NCI-H345 treated with DMSO at 0.1 percent for 48 hours (cell line): ENCODE measurements around the gene KCTD7.
A peak's percentile ranks its signal among the peaks of the same experiment; 100 is the strongest.
"Not testable (repeated sequence)": the region's sequence is repeated elsewhere in the genome, so short reads cannot be mapped to it uniquely, and the experiment has no call there.

ENCODE experiments used
- DNase-seq: peaks from one replicate; lab custom pipeline; 2025; ENCODE audit not compliant: unreplicated experiment; lab: John Stamatoyannopoulos, UW

Gene KCTD7

DNA sequence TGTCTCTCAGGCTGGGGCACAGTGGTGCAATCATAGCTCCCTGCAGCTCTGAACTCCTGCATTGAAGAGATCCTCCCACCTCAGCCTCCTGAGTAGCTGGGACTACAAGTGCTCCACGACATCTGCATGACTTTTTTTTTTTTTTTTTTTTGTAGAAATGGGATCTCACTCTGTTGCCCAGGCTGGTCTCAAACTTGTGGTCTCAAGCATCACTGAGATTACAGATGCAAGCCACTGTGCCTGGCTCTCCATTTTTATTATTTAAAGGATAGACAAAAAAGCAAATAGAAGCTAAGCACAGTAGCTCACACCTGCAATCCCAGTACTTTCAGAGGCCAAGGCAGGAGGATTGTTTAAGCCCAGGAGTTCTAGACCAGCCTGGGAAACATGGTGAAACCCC lies 13.0 kb upstream of the KCTD7 start:
- no peak for DNase-seq

GRCh38 chr7:66617295-66617694 lies 11.4 kb upstream of the KCTD7 start:
- no peak for DNase-seq

DNA sequence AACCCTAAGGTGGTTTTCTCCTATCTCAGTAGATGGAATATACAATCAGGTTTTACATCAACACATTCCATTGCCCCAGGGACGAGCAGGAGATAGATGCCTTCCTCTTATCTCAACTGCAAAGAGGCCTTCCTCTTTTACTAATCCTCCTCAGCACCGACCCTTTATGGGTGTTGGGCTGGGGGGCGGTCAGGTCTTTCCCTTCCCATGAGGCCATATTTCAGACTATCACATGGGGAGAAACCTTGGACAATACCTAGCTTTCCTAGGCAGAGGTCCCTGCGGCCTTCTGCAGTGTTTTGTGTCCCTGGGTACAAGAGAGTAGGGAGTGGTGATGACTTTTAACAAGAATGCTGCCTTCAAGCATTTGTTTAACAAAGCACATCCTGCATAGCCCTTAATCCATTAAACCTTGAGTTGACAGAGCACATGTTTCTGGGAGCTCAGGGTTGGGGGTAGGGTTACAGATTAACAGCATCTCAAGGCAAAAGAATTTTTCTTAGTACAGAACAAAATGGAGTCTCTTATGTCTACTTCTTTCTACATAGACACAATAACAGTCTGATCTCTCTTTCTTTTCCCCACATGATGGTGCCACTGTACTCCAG lies 9.2 kb upstream of the KCTD7 start:
- not testable (repeated sequence) for DNase-seq

DNA sequence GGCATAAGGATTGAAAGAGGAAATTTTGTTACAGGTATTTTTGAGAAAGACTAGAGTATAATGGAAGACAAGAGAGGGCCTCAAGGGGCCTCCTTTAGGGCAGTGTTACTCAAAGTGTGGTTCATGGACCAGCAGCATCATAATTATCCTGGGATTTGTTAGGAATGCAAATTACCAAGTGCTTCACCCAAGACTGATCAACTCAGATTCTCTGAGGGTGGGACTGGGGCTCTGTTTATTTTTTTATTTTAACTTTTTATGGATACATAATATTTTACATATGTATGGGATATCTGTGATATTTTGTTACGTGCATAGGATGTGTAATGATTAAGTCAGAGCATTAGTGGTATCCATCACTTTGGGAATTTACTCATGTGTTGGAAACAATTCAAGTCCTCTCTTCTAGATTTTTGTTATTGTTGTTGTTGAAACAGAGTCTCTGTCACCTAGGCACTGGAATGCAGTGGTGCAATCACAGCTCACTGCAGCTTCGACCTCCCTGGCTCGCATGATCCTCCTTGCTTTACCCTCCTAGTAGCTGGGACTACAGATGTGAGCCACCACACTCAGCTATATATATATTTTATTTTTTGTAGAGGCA lies 2.2 kb upstream of the KCTD7 start:
- DNase-seq, result no peak

- no peak for DNase-seq
Measured at GRCh38 chr7:66627151-66627681, 1.5 kb upstream of the KCTD7 start.

- DNase-seq, result peak; percentile 25
Measured at GRCh38 chr7:66627881-66628360, 760 bp upstream of the KCTD7 start.

- DNase-seq, result no peak
Measured at GRCh38 chr7:66629222-66630062, 761 bp downstream of the KCTD7 start.

DNA sequence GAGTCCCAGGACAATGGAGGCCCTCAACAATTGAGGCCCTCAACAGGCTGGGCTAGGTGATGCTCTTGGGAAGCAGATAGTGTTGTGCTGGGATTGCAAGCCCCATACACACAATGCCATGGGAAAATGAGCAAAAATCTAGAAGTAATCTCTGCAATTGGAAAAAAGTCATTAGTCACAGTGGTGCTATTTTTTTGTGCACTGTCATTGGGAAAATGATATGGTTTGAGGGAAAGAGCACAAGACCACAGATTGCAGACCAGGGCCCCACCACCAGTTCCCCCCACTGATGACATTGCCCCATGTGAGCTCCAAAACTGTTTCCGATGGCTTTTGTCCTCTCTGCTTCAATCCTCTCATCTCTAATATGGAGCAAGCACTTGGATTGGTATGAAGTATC lies 1.9 kb downstream of the KCTD7 start:
- no peak for DNase-seq

DNA sequence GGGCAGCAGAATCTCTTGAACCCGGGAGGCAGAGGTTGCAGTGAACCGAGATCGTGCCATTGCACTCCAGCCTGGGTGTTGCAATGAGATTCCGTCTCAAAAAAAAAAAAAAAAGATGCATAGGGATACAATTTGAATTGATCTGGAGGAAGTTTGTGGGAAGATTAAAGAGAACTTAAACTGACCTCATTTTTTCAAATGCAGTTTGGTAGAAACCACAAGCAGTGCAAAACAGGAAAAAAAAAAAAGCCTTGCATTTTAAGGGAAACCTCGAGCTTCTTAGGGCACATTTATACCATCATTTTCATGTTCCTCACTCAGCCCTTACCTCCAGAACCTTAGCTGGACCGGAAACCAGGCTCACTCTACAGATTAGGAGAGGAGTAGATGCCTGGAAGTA lies 2.8 kb downstream of the KCTD7 start:
- no peak for DNase-seq

GRCh38 chr7:66634816-66635215 lies 6.1 kb downstream of the KCTD7 start:
- no peak for DNase-seq

- DNase-seq, result not testable (repeated sequence)
Measured at GRCh38 chr7:66635322-66635981, 6.8 kb downstream of the KCTD7 start.

GRCh38 chr7:66635982-66636546 lies 7.4 kb downstream of the KCTD7 start:
- DNase-seq, result not testable (repeated sequence)

DNA sequence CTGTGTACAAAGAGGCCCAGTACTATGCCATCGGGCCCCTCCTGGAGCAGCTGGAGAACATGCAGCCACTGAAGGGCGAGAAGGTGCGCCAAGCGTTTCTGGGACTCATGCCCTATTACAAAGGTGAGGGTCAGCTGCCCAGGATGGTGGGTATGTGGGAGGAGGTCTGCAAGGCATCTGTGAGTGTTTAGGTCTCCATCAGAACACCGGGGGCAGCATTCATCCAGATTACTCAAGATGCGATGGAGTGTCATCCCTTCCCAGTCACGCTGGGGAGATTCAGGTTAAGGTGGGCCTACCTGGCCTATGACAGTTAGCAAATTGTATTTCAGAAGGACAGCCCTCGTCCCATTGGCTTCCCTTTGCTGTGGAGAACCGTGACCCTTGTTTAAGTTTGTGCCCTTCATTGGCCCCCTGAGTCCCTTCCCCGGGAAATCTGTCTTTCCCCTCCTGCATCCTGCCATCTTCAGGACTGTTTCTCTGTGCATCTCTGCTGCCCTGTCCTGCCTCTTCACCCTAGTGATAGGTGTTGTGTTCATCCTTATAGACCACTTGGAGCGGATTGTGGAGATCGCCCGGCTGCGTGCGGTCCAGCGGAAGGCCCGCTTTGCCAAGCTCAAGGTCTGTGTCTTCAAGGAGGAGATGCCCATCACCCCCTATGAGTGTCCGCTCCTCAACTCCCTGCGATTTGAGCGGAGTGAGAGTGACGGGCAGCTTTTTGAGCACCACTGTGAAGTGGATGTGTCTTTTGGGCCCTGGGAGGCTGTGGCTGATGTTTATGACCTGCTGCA lies 9.8 kb downstream of the KCTD7 start:
- DNase-seq, result no peak

DNA sequence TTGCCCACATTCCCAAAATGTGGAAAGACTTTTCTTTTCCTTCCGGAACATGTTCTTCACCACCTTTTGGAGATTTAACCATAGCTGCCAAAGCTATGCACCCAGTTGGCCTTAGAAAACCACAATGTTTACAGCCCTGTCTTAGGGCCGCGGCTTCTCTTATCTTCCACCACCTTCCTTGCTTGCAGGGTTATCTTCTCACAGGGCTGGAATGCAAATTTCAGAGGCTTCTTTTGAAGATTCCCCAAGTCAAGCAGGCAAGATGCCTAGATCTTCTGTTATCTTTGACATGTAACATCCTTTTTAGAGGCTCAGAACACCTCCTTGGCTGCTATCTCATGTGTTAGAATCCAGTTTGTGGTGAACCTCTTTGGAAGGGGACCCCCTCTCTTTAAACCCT lies 11.1 kb downstream of the KCTD7 start:
- DNase-seq, result no peak

GRCh38 chr7:66640802-66641525 lies 12.3 kb downstream of the KCTD7 start:
- DNase-seq, result no peak

DNA sequence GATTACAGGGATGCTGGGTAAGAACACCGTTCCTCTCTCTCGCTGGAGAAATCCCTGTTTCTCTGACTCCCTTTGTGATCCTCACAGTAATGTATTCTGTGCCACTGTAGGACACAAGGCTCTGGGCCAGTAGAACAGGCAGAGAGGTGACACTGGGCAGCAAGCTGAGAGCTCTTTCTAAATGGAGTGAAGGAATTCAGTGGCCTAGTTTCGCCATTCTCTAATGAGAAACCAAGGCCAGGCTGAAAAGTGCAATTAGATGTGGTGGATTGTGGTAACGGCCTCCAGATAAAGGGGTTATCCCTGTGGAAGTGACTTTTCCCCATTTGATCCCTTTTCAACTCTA lies 12.8 kb downstream of the KCTD7 start:
- no peak for DNase-seq

- no peak for DNase-seq
Measured at GRCh38 chr7:66642186-66642585, 13.5 kb downstream of the KCTD7 start.

DNA sequence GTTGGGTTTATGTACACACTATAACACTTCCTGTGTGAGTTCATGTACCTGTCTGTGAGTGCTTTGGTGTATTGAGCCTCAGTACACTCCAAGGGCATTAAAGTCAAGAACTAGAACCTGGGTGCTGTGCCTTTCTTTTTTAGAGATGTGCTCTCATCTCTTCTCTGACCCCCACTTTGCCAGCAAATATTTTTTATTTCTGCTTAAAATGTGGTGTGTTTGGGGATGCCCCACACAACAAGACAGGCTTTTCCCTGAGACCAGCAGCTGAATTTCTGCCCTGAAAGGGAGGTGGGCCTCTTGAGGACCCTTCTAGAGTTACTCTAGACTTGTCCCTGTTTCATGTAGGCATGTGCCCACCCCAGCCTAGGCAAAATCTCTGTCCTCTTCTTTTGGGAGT lies 14.3 kb downstream of the KCTD7 start:
- DNase-seq, result no peak

GRCh38 chr7:66643395-66643794 lies 14.7 kb downstream of the KCTD7 start:
- no peak for DNase-seq

GRCh38 chr7:66651026-66651425 lies 22.3 kb downstream of the KCTD7 start:
- not testable (repeated sequence) for DNase-seq
